Neutrophil (primary cell): ENCODE results near the gene PRDM16.

Experiments used
- H3K27ac ChIP-seq: fragments of 200-600 bp; sonication (generic); 2 replicates; pipeline ENCODE4 v1.5.1; 2016; ENCODE audit warnings: mild to moderate bottlenecking, moderate library complexity
- H3K27me3 ChIP-seq: fragments of 200-600 bp; sonication (generic); 2 replicates; pipeline ENCODE4 v1.6.0; 2016; ENCODE audit warnings: mild to moderate bottlenecking
- H3K36me3 ChIP-seq: fragments of 200-600 bp; sonication (generic); 2 replicates; pipeline ENCODE4 v1.5.1; 2017
- H3K4me1 ChIP-seq, 2 experiments: fragments of 200-600 bp in 1 of 2; sonication (generic) in 1 of 2; 1 replicate in 1 of 2; 2 replicates in 1 of 2; pipeline versions ENCODE4 v1.5.1 to v1.6.1; 2013 to 2016; ENCODE audit warnings: low read depth in 1 of 2, low read length in 1 of 2, mild to moderate bottlenecking in 1 of 2, moderate library complexity in 1 of 2; ENCODE audit not compliant: control insufficient read depth in 1 of 2, insufficient read depth in 1 of 2
- H3K4me3 ChIP-seq, 2 experiments: fragments of 200-600 bp in 1 of 2; sonication (generic) in 1 of 2; 1 replicate in 1 of 2; 2 replicates in 1 of 2; pipeline ENCODE4 v1.5.1; 2013 to 2016; ENCODE audit warnings: low read depth in 1 of 2, low read length in 1 of 2, mild to moderate bottlenecking in 1 of 2, moderate library complexity in 1 of 2
- H3K9me3 ChIP-seq: fragments of 200-600 bp; sonication (generic); 2 replicates; pipeline ENCODE4 v1.5.1; 2016
- CTCF ChIP-seq: fragments of 200-600 bp; sonication (generic); IDR thresholded peaks from 2 replicates; pipeline ENCODE4 v1.5.1; 2016; ENCODE audit warnings: antibody characterized with exemption

PRDM16 gene

GRCh38 chr1:3075666-3076362 is 6.8 kb downstream of the PRDM16 start:
- Histone ChIP-seq H3K9me3 (no peaks in the 10 kb centered on the region), H3K27me3 (peaks cover 100% of the 10 kb centered on the region), H3K4me3 (no peak overlapping the region), H3K36me3 (no peaks in the 10 kb centered on the region), H3K27ac (no peak overlapping the region), H3K4me1 (peaks cover 0 to 3% of the 10 kb centered on the region in 2 experiments)
- no peak for TF ChIP-seq CTCF

- H3K36me3 ChIP-seq = no peaks in the 10 kb centered on the region
- H3K4me3 ChIP-seq = no peak overlapping the region
- no peak for TF ChIP-seq CTCF
- H3K4me1 ChIP-seq = no peaks in the 10 kb centered on the region
- no peaks in the 10 kb centered on the region for H3K9me3 ChIP-seq
- H3K27ac ChIP-seq = no peak overlapping the region
- H3K27me3 ChIP-seq = peaks cover 96% of the 10 kb centered on the region
These were observed 7.3 kb downstream of the PRDM16 start for GRCh38 chr1:3076363-3076740.

- H3K36me3 ChIP-seq = no peaks in the 10 kb centered on the region
- peaks cover 91% of the 10 kb centered on the region for H3K27me3 ChIP-seq
- no peaks in the 10 kb centered on the region for H3K4me1 ChIP-seq
- H3K4me3 ChIP-seq = no peak overlapping the region
- no peak overlapping the region for H3K27ac ChIP-seq
- H3K9me3 ChIP-seq = no peaks in the 10 kb centered on the region
- TF ChIP-seq CTCF = no peak
These were observed 8.1 kb downstream of the PRDM16 start for GRCh38 chr1:3077081-3077480.

GRCh38 chr1:3077561-3077960 is 8.6 kb downstream of the PRDM16 start:
- Histone ChIP-seq H3K4me3 (no peak overlapping the region), H3K36me3 (no peaks in the 10 kb centered on the region), H3K27ac (no peak overlapping the region), H3K27me3 (peaks cover 86% of the 10 kb centered on the region), H3K9me3 (no peaks in the 10 kb centered on the region), H3K4me1 (no peaks in the 10 kb centered on the region)
- no peak for TF ChIP-seq CTCF

GRCh38 chr1:3078430-3078861 is 9.4 kb downstream of the PRDM16 start:
- H3K36me3 ChIP-seq = no peaks in the 10 kb centered on the region
- no peaks in the 10 kb centered on the region for H3K9me3 ChIP-seq
- no peak overlapping the region for H3K4me3 ChIP-seq
- H3K27ac ChIP-seq = no peak overlapping the region
- no peaks in the 10 kb centered on the region for H3K4me1 ChIP-seq
- H3K27me3 ChIP-seq = peaks cover 77% of the 10 kb centered on the region
- TF ChIP-seq CTCF = no peak
